Activated CD4-positive, CD25-positive, alpha-beta regulatory T cell (primary cell): ENCODE results near the gene TENT5C.

ENCODE experiments used
- DNase-seq, 4 experiments: peaks; one replicate each; lab custom pipeline; 2025; lab: John Stamatoyannopoulos, UW

Gene TENT5C

DNA sequence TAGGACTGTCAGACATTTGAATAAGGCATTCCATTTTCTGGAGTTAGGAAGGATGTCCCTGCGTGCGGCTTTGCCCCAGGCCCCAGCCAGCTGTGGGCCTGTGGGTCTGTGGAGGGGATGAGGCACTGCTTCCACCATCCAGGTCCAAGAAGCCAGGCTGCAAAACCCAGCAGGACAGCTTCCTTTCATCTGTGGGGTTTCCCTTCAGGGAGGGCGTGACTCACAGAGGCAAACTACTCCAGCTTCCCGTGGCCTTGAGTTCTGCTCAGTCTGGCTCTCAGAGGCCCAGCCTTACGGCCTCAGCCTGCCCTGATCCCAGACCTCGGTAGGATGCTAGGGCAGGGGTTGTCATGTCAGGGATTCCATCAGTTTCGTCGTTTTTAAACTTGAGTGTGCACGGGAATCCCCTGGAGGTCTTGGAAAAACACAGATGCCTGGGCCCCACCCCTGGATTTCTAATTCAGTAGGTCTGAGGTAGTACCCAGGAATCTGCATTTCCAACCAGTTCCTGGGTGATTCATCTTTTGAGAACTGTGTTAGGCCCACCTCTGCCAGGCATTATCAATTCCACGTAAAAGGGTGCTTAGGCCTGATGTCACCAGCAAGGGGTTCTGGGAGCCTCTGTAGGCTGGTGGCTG is 32.3 kb upstream of the TENT5C start:
- DNase-seq, result no peak

- no peak for DNase-seq
These were observed 31.6 kb upstream of the TENT5C start for GRCh38 chr1:117574161-117574835.

- no peak for DNase-seq
These were observed 30.1 kb upstream of the TENT5C start for GRCh38 chr1:117575586-117576225.

GRCh38 chr1:117576236-117576635 is 29.6 kb upstream of the TENT5C start:
- DNase-seq, result no peak

DNA sequence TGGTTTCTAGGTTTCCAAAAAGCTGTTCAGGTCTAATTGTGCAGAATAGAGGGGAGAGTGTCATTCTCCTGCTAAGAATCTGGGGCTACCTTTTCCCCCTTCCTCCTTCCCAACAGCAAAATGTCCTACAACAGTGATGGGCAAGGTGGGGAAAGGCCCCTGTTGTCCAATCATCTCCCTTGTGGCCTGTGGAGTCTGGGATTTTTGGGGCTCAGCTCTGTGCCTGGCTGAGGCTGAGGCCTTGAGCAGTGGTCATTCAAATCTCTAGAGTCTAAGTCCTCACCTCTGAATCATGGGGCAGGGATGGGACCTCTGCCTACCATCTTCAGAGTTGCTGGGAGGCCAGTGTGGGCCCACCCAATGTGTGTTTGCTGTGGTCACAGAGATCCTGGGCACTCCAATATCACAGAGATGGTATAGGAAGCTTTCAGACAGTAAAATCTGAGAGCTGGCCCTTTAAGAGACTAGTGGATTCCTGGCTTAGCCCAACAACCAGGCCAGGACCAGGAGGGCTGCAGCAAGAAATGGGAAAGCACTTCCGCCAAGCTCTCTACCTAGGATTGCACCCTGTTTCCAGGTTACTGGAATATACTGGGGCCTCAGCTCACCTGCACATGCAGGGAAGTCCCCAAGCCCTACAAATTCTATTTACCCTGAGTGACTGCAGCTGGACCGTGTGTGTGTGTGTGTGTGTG is 28.5 kb upstream of the TENT5C start:
- DNase-seq, result no peak

GRCh38 chr1:117578466-117578865 is 27.4 kb upstream of the TENT5C start:
- no peak for DNase-seq

- no peak for DNase-seq
These were observed 26.5 kb upstream of the TENT5C start for GRCh38 chr1:117579221-117579906.

GRCh38 chr1:117580436-117580835 is 25.4 kb upstream of the TENT5C start:
- no peak for DNase-seq

DNA sequence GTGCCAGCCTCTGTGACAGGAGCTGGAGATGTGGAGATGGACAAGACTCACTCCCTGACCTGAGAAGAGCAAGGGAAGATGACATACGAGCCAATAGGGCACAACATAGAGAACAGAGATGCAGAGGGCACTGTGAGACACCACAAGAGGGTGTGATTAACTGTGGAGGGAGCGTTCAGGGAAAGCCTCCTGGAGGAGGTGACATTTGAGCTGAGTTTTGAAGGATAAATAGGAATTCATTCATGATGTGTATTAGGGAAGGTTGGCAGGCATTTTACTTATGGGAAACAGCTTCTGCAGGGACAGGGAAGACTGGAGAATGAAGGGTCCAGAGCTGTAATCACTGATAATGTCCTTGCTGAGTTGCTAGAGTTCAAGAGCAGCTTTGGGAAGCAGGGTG is 25.0 kb upstream of the TENT5C start:
- no peak for DNase-seq

DNA sequence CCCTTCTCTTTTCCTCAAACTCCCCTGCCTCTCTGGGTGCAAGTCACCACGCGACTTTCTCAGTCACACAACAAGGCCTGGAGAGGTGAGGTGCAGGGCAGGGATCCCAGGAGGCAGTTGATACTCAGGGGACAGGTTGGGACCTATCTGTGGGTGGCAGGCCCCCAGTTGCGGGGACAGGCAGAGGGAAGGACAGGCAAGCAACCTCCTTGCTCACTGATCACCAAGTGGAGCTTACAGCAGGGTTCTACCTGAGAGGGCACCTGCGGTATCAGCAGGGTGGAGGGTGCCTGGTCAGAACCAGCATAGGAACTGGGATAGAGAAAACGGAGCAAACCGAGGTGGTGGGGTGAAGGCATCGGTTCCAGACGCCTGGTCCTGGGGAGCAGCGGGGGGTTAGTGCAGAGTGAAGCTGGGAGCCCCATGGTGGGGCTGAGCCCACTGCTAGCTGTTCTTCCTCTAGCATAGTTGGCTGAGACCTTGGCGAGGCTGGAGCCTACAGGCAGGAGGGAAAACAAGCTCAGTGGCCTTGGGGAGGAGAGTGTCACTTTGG is 24.4 kb upstream of the TENT5C start:
- DNase-seq, result no peak

DNA sequence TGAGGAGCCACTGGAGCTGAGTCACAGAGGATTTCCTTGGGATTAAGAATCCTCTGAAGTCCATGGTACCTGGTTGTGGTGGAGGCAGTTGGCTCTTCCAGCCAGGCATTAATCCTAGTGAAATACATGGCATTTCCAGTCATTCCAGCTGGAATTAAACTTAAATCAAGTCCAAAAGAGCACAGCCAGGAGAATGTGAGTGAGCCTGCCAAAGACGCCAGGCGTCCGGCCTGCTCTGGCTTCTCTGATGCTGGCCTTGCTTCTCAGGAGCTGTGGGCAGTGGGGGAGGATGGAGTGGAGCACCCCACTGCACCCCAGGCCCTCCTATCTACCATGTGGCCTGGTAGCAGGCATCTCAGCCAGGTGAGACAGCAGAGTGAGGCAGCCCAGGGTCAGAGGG is 23.4 kb upstream of the TENT5C start:
- no peak for DNase-seq

- DNase-seq, result no peak
These were observed 22.6 kb upstream of the TENT5C start for GRCh38 chr1:117583247-117583646.

DNA sequence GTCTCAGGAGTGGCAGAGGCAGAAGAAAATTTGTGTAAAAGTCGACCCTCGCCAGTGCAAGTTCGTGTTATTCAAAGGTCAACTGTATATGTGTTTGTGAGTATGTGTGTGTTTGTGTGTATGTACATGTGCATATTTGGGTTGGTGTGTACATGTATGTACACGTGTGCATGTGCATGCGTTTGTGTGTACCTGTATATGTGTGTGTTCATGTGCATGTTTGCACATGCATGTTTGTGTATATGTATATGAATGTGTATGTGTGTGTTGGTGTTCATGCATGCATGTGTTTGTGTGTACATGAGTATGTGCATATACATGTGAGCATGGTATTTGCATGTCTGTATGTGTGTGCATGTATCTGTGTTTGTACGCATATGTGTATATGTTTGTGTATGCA is 21.7 kb upstream of the TENT5C start:
- no peak for DNase-seq

GRCh38 chr1:117585086-117585485 is 20.8 kb upstream of the TENT5C start:
- DNase-seq, result no peak

DNA sequence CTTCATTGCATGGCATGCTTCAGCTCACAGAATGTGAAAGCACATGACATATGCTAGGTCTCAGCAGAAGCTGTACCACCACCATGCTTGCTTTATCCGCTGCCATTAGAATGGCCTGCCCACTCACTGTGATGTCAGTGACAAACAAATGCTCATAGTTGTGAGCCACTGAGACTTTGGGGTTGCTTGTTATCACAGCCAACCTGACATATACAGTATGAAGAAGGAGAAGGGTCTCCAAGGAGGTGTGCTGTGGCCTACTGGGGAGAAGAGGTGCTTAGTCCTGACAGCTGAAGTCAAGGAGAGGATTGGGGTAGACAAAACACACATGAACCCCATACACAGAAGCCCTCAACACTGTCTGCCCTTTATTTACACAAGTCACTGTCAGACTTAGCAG is 19.5 kb upstream of the TENT5C start:
- no peak for DNase-seq

- DNase-seq, result no peak
These were observed 18.9 kb upstream of the TENT5C start for GRCh38 chr1:117586747-117587498.

DNA sequence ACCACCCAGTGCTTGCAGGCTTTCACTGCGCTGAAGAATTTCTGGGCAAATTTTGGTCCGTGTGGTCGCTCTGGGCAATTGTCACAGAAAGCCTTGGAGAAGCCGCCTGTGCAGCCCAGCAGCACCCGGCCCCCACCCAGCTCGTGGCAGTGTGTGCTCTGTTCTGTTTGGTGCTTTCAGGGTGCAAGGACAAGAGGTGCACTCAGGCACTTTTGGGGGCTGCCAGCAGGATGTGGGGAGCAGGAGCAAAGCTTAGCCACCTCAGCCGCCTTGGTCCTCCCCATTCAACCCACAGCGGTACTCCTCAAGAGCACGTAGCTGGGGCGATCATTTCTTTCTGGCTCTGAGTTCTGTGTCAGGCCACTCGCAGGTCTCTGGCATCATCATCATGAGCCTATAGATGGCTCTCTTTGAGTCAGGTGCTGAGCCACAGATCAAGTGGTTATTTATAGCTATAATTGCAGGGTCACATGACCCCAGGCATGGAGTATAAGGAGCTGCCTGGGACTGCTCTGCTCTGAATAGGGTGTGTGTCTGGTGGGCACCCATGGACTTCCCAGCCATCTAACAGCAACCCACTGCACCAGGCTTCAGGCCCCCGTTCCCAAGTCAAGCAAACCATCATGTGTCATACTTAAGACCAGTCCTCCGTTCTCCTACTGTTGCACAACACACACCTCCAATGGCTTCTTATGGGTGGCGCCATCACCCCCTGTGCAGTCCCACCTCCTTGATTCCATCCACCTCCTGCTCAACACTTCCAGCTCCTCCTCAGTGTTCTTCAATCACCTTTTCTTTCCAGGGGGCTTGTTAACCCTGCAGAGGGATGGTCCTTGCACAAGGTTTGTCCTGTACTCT is 18.1 kb upstream of the TENT5C start:
- DNase-seq, result no peak

GRCh38 chr1:117589544-117589943 is 16.3 kb upstream of the TENT5C start:
- DNase-seq, result no peak

DNA sequence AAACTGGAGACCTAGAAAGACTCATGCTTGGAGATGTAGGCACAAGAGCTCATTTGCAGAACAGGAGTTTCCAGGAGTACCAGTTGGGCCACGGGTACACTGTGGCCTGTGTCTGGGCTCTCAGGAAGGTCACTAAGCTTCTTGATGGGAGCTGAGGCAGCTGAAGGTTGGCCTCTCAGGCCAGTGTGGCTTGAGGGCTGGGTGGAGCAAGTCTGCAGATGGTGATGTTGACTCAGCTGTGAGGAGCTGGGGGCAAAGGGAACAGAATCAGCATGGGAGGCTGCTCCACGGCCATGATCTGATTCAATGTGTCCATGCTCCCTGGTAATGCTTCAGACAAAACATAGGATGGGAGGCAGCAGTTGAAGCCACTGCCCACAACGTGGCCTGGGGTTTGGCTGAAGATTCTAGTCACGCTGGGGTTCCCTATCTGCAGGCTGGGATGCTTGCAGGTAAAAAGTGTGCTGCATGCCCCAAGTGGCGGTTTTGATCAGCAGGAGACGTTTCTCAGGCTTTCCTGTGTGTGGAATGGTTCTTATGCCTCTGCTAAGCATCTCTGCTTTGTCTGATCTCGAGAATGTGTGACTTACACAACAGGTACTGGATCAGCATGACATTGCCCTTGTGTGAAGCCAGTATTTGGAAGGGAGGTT is 15.4 kb upstream of the TENT5C start:
- DNase-seq, result no peak

- DNase-seq, result no peak
These were observed 14.6 kb upstream of the TENT5C start for GRCh38 chr1:117591252-117591651.
